Measurements from ENCODE around the gene CACNB2.

The CACNB2 gene

DNA sequence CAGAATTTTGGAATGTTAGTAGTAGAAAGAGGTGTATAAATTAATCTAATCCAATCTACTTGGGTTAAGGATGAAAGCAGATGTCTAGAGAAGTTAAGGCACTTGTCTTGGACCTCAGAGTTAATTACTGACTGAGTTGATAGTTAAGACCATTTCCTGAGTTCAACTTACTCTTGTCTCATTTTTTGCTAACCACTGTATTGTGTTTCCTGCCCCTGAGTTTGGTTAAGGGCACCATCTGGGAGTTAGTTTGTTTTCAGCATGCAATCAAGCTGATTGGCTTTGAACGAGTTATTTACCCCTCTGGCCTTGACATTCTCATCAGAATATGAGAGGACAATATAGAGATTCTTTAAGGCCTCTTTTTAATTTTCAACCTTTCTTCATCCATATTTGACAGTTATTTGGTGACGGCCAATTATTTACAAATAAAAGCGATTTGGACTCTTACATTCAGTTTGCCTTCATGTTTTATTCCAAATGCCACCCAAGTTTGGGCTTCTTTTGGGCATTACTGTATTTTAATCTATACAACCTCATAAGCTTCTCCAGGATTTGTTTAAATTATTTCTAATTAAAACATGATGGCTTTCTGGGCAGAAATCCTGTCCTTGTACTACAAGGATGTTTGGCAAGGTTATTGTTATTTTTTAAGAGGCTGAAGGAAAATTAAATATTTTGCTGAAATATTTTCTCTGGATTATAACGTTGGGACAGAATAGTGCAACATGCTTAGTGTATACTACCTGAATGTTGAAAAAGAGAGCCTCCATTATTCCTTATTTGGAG lies 225.0 kb downstream of the CACNB2 start:
- DNase-seq (ENCODE audit: low read depth, low spot score) = no peak
- H3K4me3 ChIP-seq (ENCODE audit: low read length) = no peak overlapping the region

DNA sequence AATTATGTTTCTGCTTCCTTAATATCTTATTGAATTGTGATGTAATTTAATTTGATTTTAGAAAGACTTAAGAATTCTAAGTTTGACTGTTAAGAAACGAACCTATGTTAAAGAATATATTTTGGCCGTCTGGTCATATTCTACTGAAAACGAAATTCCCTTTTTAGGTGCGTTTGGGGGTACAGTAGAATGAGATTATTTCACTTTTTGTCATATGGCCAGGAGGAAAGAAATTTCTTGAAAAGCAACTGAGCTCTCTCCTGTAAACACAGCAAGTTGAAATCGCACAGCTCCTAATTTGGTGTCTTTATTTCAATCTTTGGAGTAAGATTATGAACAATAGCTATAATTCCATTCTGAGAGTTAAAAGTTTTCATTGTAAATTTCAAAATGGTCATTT lies 227.6 kb downstream of the CACNB2 start:
- no peak overlapping the region for H3K4me3 ChIP-seq (ENCODE audit: low read length)
- DNase-seq (ENCODE audit: low read depth, low spot score) = no peak

DNA sequence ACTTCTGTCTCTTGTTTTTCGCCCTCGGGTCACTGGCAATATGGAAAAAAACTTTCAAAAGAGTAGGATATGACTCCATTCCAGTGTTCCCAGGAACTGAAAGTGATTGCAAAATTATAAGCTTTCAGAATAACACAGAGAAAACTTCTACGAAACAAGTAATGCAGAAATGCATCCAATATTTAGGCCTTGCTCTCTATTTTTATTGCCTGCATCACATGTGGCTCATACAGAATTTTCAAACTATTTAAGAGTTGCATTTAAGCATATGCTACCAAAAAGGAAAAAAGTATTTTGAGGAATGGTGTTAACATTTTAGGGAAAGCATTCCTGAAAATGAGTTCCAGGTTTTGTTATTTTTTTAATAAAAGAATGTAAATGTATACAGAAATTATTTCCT lies 228.0 kb downstream of the CACNB2 start:
- DNase-seq (ENCODE audit: low read depth, low spot score) = no peak
- no peak overlapping the region for H3K4me3 ChIP-seq (ENCODE audit: low read length)

DNA sequence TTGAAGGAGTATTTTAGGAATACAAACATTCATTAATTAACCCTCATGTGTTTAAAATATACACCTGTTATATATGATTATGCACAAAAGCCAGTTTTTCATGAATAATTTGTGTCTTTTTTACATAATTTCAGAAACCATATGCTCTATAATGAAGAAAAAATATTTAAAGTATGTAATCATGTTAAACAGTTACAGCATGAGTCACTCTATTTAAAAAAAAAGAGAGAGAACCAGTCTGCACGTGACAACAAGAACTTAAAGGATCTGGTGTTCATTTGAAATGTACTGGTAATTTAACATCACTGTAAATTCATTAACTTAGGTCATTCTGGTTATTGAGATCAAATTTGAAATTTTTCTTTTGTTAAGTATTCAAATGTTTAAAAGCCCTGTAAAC lies 228.5 kb downstream of the CACNB2 start:
- H3K4me3 ChIP-seq (ENCODE audit: low read length) = no peak overlapping the region
- DNase-seq (ENCODE audit: low read depth, low spot score) = no peak

DNA sequence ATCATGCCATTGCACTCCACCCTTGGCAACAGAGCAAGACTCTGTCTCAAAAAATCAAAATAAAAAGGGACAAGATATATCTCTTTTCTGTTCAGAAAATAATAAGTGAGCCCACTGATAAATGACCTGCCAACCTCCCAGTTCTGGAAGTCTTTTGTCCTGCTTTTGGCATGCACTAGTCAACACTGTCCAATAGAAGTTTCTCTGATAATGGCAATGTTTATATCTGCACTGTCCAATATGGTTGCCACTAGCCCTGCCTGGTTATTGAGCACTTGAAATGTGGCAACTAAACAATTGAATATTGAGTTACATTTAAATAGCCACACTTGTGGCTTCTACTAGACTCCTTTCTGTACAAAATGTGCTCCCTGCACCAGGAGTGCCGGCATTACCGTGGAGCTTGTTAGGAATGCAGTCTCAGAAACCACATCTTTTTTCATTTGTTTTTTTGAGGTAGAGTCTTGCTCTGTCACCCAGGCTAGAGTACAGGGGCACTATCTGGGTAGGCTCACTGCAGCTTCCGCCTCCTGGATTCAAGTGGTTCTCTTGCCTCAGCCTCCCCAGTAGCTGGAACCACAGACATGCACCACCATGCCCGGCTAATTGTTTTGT lies 229.7 kb downstream of the CACNB2 start:
- H3K4me3 ChIP-seq (ENCODE audit: low read length) = no peak overlapping the region
- DNase-seq (ENCODE audit: low read depth, low spot score) = no peak

DNA sequence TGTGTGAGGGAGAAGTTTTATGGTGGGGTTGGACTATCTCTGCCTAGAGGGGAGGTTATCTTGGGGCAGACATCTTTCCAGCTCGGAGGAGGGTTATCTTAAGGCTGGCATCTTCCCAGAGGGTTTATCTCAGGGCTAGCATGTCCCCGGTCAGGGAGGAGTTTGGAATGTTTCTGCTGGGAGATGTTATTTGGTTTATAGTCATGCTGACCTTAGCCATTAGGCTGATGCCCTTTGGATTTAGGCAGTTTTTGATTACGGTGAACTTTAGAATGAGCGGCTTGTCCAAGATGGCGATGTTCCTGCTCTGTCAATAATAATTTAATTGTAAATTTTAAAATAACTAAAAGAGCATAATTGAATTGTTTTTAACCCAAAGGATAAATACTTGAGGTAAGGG lies 236.4 kb downstream of the CACNB2 start:
- DNase-seq (ENCODE audit: low read depth, low spot score) = no peak
- no peak overlapping the region for H3K4me3 ChIP-seq (ENCODE audit: low read length)

DNA sequence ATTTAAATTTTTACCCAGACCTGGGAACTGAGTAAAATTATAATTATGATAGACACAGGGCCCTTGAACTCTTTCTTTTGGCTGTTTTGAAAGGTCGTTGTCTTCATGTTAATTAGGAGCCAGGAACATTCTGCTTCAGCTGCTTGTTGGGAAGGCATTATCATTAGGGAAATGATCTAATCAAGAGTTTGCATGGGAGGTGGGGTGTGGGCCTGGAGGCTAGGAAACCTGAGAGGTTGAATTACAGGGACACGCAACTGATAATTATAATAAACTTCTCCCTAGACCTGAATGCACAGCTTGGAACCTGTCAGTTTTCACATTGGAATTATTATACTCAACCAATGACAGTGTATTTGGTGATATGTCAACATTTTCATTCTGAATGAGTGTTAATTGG lies 237.7 kb downstream of the CACNB2 start:
- DNase-seq (ENCODE audit: low read depth, low spot score) = no peak
- no peak overlapping the region for H3K4me3 ChIP-seq (ENCODE audit: low read length)

DNA sequence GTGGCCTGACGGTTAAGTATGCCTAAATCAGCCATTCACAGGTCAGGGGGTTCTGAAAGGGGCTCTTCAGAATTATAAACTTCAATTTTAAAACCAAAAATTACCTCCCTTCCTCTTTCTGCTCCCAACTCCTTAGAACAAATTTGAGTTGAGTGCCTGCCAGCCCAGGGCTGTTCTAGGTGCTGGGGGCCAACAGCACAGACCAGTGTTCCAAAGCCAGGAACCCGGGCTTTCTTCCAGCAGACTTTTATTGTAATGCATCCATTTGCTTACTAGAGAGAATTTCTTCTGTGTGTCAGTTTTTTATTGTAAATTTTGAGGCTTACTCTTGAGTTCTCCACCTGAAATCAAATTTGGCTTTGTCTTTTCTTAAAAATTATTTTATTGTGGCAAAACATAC lies 238.5 kb downstream of the CACNB2 start:
- no peak overlapping the region for H3K4me3 ChIP-seq (ENCODE audit: low read length)
- no peak for DNase-seq (ENCODE audit: low read depth, low spot score)

DNA sequence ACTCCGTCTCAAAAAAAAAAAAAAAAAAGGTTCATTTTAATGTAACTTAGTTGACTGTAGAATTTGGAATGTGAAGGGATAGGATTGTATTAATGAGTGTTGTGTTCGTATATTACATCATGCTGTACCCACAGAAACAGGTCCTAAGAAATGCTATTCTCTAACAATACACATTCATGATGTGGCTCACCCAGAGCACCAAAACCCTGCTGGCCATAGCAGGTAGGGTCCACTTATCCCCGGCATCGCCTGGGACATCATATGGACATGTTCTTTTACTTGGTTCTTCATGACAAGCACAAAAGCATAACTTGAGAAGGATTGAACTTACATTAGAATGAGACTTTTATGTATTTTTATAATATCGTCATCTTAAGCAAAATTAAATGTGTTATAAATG lies 241.5 kb downstream of the CACNB2 start:
- DNase-seq (ENCODE audit: low read depth, low spot score) = no peak
- no peak overlapping the region for H3K4me3 ChIP-seq (ENCODE audit: low read length)

DNA sequence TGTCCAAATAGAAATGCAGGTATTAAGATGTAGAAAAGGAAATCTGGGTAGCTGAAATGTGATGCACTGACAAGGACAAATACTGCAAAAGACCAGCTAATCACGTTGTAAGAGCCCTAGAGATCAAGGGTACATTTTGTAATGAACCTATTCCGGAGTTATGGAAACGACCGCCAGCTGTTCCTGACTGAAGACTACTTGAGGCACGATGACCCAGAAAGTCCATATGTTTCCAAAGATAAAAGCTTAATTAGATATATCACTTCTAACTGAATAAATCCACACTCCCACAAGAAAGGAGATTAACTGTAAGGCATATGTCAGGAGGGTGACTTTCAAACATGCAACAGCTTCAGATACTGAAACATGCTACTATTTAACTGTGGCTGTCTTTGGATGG lies 257.7 kb downstream of the CACNB2 start:
- H3K4me3 ChIP-seq (ENCODE audit: low read length) = no peak overlapping the region
- DNase-seq (ENCODE audit: low read depth, low spot score) = no peak

DNA sequence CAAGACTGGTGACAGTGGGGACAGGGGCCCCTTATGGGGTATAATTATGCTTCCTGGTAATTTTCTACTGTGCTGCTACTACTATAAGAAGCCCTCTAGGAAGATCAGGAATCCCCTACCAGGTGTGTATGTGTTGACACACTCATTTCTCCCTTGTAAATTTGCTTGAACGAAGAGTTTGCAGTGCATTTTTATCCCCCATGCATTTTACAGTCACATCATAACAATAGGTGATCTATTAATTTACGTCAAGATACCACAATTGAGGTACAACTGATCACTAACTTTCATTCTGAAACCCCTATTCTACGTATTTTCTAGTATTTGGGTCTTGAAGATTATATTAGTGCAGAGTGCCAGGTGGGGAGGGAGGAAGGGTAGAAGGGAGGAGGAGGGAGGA lies 258.9 kb downstream of the CACNB2 start:
- no peak overlapping the region for H3K4me3 ChIP-seq (ENCODE audit: low read length)
- no peak for DNase-seq (ENCODE audit: low read depth, low spot score)

DNA sequence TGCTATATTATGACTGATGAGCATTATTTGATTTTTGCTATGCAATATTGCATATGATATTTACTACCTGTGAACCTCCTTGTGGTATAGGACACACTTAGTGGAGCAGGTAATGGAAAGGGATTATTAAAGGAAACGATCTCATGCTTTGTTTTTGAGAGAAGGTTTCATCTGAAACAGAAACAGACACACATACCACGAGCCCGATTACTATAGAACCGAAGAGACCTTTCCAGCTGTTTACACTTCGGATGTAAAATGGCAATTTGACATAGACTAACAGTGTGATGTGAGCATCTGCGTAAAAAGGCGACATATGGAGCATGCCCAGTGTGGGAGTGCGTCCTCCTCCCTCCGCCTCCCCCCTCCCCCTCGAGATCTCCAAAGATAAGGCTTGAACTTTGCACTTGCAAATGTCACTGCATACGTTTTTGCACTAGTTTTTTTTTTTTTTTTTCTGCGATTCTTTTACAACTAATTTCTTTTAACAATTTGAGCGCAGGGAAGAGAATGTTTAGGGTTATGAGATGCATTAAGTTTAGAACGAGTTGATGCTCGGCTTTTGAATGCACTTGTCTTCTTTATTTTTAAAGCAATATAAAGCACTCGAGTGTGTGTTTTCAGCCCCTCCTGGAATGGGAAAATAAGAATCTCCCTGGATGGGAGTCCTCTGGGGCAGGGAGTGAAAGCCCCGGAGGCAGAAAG lies 260.1 kb downstream of the CACNB2 start:
- DNase-seq (ENCODE audit: low read depth, low spot score) = no peak
- H3K4me3 ChIP-seq (ENCODE audit: low read length) = no peak overlapping the region

DNA sequence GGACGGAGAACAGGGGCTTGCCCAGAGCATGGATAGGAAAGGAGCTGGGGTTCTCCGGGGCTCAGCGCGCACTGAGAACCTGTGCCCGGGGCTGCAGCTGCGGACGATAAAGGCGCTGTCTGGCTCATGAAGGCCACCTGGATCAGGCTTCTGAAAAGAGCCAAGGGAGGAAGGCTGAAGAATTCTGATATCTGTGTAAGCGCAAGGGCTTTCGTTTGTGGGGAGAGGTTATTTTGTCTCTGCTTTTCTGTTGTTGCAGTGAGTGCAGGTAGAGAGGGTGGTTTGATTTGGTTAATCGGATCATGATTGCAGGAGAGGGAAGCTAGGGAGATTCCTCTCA lies 260.7 kb downstream of the CACNB2 start:
- H3K4me3 ChIP-seq (ENCODE audit: low read length) = no peak overlapping the region
- no peak for DNase-seq (ENCODE audit: low read depth, low spot score)

DNA sequence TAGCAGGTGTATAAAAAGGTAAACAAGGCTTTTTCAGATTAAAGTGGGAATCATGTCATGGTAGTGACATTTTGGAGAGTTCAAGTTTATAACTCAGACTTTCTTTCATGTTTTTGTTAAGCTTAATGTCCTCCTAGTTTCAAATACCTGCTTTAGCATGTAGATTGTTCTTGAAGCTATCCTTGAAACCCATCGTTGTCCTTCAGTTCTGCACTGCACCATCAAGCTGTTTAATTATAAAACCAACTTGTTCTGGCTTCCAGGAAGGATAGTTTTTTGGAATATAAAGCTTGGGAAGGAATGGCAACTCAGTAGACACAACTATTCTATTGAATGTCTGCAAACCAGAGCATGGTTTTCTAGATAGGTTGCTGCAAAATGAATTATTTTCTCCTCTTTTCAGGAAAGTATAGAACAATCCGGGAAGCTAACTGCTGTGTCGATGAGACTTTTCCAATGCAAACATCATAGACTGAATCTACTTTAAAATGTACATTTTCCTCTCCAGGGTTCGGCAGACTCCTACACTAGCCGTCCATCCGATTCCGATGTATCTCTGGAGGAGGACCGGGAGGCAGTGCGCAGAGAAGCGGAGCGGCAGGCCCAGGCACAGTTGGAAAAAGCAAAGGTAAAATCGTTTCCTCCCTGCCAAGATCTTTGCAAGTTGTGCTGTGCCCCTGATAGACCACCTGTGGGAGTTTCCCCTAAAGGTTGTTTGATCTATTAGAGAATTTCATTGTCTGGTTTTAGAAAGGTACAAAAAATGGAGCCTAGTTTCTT lies 261.4 kb downstream of the CACNB2 start:
- no peak overlapping the region for H3K4me3 ChIP-seq (ENCODE audit: low read length)
- DNase-seq (ENCODE audit: low read depth, low spot score) = no peak

DNA sequence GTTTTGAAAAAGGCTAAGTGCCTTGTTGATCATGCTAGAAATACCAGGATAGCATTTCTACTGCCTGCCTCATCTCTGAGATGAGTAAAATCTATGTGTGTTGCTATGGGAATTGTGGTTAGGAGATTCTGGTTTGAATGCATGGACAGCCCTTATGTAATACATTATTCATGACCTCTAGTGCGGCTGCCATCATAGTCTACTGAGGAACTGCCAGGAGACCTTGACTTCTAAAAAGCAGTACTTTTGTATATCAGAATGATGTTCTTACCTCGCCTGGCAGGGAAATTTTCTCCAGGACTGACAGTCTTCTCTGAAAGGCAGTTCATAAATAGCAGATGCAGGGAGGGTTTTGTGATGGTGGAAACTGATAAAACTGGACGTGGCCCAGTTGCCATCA lies 262.6 kb downstream of the CACNB2 start:
- DNase-seq (ENCODE audit: low read depth, low spot score) = no peak
- no peak overlapping the region for H3K4me3 ChIP-seq (ENCODE audit: low read length)

DNA sequence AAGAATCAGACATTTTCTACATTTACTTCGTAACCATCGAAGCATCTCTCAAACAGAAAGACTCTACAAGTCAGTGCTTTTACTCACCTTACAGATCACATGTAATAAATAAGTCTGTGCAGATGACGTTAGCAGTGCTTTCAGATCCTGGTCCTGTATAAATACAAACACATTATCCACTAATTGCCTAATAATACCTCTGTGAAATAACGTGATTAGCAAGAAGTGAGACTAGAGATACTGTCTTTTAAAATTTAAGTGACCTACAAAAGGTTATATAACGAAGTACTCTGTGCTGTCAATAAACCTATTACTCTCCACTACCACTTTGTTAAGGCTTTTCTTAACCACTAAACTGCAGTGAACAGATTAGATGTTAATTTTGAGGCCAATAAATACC lies 264.3 kb downstream of the CACNB2 start:
- H3K4me3 ChIP-seq (ENCODE audit: low read length) = no peak overlapping the region
- no peak for DNase-seq (ENCODE audit: low read depth, low spot score)

DNA sequence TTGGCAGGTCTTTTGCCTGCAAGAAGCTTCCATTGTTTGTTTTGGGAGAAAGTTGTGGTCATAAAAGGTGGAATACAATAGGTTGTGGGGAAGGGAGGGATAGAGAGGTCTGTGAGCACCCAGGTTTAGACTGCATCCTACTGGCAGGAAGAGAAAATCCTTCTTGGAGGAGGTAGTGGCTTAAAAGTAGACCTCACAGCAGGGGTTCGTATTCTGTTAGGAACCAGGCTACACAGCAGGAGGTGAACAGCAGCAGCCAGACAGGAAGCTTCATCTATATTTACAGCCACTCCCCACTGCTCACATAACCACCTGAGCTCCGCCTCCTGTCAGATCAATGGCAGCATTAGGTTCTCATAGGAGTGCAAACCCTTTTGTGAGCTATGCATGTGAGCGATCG lies 265.9 kb downstream of the CACNB2 start:
- no peak overlapping the region for H3K4me3 ChIP-seq (ENCODE audit: low read length)
- DNase-seq (ENCODE audit: low read depth, low spot score) = no peak

DNA sequence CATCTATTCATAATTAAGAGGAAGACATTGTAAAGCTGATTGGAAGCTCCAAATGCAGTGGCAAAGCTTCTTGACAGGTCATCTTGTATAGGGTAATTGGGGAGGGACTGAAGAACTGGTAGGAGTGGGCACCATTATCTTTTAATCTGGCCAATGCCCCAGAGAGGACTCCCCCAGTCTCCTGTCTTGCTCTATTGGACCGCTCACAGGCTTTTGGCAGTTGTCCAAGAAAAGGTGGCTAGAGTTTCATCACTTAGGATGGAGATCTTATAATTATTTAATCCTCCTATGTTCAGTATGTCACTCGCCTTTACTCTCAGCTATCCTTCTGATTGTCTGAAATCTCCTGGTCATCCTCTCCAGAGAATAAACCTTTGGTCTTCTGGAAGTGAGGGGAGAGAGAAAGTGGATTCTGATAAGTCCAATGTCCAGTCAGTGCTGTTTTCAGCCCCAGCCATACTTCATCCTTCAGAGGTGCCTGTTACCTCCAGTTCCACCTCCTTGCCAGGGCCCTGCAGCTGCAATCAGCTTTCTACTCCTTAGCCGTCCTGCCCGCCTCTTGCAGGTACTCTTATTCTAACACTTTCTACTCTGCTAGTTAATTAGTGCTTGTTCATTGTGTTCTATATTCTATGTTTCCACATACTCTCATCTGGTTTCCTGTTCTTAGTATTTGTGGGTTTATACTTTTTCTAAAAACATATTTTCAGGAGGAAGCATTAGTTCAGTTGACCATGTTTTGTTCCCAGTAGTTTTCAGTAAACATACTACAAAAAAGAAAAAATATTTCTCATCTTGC lies 269.6 kb downstream of the CACNB2 start:
- no peak for DNase-seq (ENCODE audit: low read depth, low spot score)
- H3K4me3 ChIP-seq (ENCODE audit: low read length) = no peak overlapping the region

DNA sequence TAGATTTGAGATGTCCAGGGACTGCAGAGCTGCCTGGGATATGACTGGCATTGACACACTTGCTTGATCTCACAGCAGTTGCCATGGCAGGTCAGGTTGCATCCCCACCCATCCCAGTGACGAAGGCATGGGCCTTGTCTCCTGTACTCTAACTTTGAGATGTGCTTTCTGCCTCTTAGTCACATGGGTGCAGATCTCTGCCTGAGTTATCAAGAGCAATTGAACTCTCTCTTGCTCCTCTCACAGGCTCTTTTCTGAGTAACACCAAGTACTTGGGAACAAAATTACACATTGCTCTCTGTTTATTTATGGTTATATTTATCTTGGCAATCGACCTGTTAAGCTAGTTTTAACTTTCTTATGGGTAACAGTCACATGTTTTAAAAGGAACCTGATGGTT lies 273.8 kb downstream of the CACNB2 start:
- H3K4me3 ChIP-seq (ENCODE audit: low read length) = no peak overlapping the region
- DNase-seq (ENCODE audit: low read depth, low spot score) = no peak
